HG03460 (cell line): ENCODE results near the gene AGBL2.
"Not testable (repeated sequence)": the region's sequence is repeated elsewhere in the genome, so short reads cannot be mapped to it uniquely, and the experiment has no call there.

Experiments
- ATAC-seq: cut with Tn5 transposase; IDR thresholded peaks from one replicate; pipeline ENCODE4 v1.9.1; 2021; ENCODE audit not compliant: unreplicated experiment

The AGBL2 gene

GRCh38 chr11:47640506-47640905 lies 74.7 kb downstream of the AGBL2 start:
- ATAC-seq: not testable (repeated sequence)

- not testable (repeated sequence) for ATAC-seq
These were observed 78.8 kb downstream of the AGBL2 start for GRCh38 chr11:47636331-47636730.

GRCh38 chr11:47631473-47631872 lies 83.7 kb downstream of the AGBL2 start:
- ATAC-seq: no peak

GRCh38 chr11:47628026-47628425 lies 87.1 kb downstream of the AGBL2 start:
- ATAC-seq: no peak

- ATAC-seq: no peak
These were observed 88.9 kb downstream of the AGBL2 start for GRCh38 chr11:47626234-47626633.

- ATAC-seq: no peak
These were observed 94.3 kb downstream of the AGBL2 start for GRCh38 chr11:47620836-47621378.

GRCh38 chr11:47617417-47617809 lies 97.8 kb downstream of the AGBL2 start:
- no peak for ATAC-seq

- no peak for ATAC-seq
These were observed 98.3 kb downstream of the AGBL2 start for GRCh38 chr11:47616726-47617416.

- ATAC-seq: no peak
These were observed 99.9 kb downstream of the AGBL2 start for GRCh38 chr11:47615249-47615648.

- peak; percentile 65 for ATAC-seq
These were observed 103.8 kb downstream of the AGBL2 start for GRCh38 chr11:47611348-47611794.

- no peak for ATAC-seq
These were observed 105.5 kb downstream of the AGBL2 start for GRCh38 chr11:47609675-47610074.
